NOMO-1 treated with dmso at 0.1 percent for 144 hours (cell line): ENCODE data around the gene BPIFB2.
"Not testable (repeated sequence)": the region's sequence is repeated elsewhere in the genome, so short reads cannot be mapped to it uniquely, and the experiment has no call there.

Experiments used
- DNase-seq: peaks from one replicate; lab custom pipeline; 2025; ENCODE audit not compliant: unreplicated experiment; lab: John Stamatoyannopoulos, UW

BPIFB2 gene

GRCh38 chr20:32970115-32970972, 37.2 kb upstream of the BPIFB2 start:
- no peak for DNase-seq

- no peak for DNase-seq
Observed at GRCh38 chr20:32970973-32971300, 36.6 kb upstream of the BPIFB2 start.

DNA sequence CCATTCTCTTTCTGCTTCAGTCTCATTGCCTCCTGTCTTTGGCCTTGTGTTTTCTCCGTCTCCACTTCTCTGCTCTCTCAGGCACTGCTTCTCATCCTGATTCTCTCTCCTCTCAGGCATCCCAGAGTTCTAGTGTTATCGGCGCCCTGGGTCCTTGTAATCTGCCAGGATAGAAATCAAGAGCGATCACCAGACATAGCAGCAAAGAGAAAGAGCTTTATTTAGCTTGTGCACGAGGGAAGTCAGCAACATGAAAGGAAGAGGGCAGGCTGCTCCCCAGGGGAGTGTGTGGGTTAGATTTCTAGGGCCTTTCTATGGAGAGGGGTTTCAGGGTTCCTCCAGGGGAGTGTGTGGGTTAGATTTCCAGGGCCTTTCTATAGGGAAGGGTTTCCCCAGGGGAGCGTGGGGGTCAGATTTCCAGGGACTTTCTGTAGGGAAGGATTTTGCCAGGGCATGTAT, 35.8 kb upstream of the BPIFB2 start:
- no peak for DNase-seq

GRCh38 chr20:32972181-32973076, 35.1 kb upstream of the BPIFB2 start:
- peak; percentile 28 for DNase-seq

- DNase-seq, result no peak
Observed at GRCh38 chr20:32973077-32973717, 34.3 kb upstream of the BPIFB2 start.

DNA sequence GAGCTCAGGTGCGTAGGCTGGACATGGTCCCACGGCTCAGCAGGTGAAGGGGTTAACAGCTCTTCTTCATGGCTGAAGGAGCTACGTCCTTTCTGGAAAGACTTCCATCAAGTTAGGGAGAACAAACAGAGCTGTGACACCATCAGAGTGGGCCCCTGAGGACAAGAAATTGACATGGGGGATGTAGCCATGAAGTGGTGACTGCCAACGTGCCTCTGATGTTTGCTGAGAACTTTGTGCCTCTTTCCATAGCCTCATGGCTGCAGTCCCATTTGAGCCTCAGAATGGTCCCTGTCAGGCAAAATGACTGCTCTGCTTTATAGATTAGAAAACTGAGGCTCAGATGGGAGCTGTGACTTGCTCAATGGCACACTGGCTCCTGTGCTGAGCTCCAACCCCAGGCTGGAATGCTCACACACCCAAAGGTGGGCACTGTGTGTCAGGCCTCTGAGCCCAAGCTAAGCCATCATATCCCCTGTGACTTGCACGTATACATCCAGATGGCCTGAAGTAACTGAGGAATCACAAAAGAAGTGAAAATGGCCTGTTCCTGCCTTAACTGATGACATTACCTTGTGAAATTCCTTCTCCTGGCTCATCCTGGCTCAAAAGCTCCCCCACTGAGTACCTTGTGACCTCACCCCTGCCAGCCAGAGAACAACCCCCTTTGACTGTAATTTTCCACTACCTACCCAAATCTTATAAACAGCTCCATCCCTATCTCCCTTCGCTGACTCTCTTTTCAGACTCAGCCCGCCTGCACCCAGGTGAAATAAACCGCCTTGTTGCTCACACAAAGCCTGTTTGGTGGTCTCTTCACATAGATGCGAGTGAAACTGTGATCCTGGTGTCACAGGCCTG, 33.1 kb upstream of the BPIFB2 start:
- not testable (repeated sequence) for DNase-seq

GRCh38 chr20:32975121-32975520, 32.4 kb upstream of the BPIFB2 start:
- DNase-seq, result not testable (repeated sequence)

- DNase-seq, result no peak
Observed at GRCh38 chr20:32975698-32976674, 31.5 kb upstream of the BPIFB2 start.

DNA sequence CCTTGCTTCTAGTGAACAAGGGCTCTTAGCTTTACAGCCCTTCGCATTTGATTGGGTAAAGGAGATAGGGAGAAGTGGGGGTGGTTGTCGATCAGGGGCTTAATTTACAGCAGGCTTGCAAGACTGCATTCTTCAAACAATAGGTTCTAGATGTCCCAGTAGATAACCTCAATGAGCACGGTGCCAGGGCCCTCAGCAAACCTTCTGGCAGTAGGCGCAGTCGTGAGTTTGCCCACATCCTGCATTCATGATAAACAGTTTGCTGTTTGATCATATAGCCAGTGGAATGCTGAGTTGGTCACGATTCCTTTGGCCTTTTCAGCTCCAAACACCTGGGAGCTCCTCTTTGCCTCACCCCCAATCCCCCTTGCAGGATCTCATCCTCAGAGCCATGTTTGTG, 30.8 kb upstream of the BPIFB2 start:
- no peak for DNase-seq

- DNase-seq, result no peak
Observed at GRCh38 chr20:32977281-32978008, 30.1 kb upstream of the BPIFB2 start.

GRCh38 chr20:32978009-32978335, 29.5 kb upstream of the BPIFB2 start:
- no peak for DNase-seq

- DNase-seq, result no peak
Observed at GRCh38 chr20:32979201-32979998, 28.1 kb upstream of the BPIFB2 start.

DNA sequence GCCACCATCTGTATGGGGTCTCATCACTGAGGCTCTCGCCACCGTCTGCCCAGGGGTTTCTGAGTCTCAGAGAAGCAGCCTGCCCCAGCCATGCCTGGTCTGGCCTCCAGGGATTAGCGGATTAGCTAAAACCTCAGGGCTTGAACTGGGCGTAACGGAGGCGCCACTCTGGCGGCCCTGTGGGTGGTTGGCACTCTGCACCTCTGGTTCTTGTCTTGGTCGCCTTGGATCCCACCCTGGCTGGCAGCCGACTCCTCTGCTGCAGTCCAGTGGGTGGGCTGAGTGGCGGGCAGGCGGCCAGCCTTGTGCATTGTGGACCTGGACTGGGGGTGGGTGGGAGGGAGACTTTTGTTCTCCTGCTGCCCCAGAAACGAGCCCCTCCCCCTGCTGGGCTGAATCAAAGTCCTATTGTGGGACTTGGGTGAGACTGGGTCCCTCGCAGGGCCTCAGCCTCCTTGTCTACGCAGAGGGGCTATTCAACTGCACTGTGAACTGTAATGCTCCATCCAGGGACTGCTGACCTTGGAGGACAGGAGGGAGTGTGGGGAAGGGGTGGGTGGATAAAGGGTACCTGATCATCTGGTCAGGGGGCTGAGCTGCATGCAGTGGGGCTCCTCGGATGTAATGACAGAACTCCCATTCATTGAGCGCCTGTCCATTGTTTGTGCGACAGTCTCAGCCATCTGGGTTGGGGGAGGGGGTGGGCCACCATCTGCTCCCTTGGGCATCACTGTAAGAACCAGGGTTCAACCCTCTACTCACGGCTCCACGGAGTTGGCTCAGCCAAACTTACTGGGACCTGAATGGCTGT, 27.2 kb upstream of the BPIFB2 start:
- no peak for DNase-seq

- DNase-seq, result no peak
Observed at GRCh38 chr20:32980990-32981389, 26.5 kb upstream of the BPIFB2 start.

DNA sequence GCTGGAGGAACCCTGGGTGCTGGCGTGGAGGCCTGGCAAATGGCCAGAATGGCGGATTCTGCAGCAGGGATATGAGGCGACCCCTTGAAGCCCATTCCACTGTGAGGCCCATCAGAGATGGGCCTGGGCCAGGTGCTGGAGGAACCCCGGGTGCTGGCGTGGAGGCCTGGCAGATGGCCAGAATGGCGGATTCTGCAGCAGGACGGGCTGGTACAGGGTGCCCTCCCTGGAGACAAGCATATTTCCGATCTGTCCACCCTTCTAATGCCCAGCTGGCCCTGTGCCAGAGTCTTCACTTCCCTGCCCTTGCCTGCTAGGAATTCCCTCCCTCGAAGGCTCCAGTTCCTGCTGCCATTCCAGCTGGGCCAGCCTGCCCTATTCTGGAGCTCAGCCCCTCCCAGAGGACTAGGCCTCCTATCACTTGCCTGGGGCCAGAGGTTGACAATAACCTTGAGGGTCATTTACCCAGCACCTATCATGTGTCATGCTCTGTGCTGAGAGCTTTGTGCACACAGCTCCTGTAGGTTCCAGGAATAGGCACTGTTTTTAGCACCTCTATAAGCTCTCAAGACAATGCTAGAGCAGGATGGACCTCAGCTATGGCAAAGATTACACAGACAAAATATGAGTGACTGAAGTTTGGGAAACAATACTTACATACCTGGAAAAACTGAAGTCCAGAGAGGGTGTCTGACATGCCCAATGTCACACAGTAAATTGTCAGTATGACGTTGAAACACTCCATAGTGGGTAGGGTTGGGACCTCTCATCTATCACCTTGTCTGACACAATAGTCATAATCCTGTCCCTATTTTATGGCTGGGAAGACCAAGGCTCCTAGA, 24.7 kb upstream of the BPIFB2 start:
- DNase-seq, result no peak

DNA sequence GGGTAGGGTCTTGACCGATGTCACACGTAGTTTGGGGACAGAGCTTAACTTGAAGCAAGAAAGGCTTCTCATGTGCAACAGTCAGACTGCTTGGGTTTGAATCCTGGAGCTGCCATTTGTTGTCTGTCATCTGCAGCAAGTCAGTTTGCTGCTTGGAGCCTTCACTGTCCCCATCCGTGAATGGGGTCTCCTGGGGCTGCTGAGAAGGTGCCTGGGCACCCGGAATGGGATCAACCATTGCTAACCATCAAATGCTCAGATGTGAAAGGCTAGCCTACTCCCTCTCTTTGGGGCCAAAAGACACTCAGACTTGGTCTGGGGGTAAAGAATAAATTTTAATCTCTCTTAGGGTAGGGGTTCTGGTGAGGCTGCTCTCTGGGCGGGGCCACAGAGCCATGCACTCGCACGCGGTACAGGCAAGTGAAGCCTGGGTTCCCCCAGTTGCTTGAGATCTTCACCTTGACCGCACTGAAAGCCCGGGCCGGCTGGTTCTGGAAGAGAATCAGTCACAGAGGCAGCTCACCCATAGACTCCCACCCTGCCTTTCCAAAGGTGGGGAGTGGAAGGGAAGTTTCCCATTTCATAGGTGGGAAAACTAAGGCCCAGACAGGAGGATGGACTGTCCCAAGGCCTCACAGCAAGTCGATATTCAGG, 23.9 kb upstream of the BPIFB2 start:
- no peak for DNase-seq
